Activated naive CD4-positive, alpha-beta T cell (primary cell): ENCODE measurements around the gene CD74.

Experiments
- DNase-seq, 4 experiments: peaks; one replicate each; lab custom pipeline; 2025; lab: John Stamatoyannopoulos, UW

CD74 gene

DNA sequence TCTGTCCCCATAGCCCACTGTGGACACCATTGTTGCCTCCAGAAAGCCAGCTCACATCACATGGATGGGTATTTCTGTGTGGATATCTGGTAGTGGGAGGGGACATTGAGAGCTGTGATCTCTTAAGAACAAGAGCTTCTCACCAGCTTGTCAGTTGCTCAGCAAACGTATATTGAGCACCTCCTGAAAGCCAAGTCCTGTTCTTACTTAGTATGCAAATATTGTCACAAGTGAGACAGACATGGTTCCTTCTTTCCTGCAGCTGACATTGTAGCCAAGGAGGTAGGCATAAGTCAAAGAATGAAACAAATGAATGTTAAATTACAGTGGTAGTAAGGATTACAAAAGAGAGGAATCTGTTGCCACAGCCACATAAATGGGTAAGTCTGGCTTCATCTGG lies 51.4 kb downstream of the CD74 start:
- DNase-seq, result no peak

GRCh38 chr5:150358261-150359095 lies 54.2 kb downstream of the CD74 start:
- no peak for DNase-seq

- peak; percentile 90 to 98 (median 94) for DNase-seq
Measured at GRCh38 chr5:150357326-150358260, 55.1 kb downstream of the CD74 start, which contains the start of gene TCOF1. Gene TCOF1 (plus strand): TSS chr5:150357697. CDS start chr5:150357747, 50 bp downstream.

GRCh38 chr5:150356575-150357294 lies 56.0 kb downstream of the CD74 start:
- no peak for DNase-seq

DNA sequence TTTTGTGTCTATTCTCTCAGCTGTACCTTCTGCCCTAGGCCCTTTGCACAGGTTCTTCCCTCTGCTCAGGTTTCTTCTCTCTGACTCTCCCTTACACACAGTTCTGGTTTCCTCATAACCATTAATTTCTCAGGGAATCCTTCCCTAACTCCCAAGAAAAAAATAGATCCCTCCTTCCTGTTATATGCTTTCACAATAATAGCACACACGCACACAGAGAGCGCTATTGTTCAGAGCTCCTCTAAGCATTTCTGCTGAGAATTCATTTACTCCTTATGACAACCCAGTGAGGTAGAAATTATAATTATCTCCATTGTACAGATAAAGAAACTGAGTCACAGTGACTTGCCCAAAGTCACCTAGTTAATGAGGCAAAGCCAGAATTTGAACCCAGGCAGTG lies 56.9 kb downstream of the CD74 start:
- DNase-seq, result no peak

GRCh38 chr5:150353032-150353675 lies 59.6 kb downstream of the CD74 start:
- no peak for DNase-seq

GRCh38 chr5:150352244-150353031 lies 60.3 kb downstream of the CD74 start:
- no peak for DNase-seq
